GM18502 (cell line): ENCODE measurements around the gene RMDN2.
"Not testable (repeated sequence)": the region's sequence is repeated elsewhere in the genome, so short reads cannot be mapped to it uniquely, and the experiment has no call there.

Source experiments
- ATAC-seq: cut with Tn5 transposase; IDR thresholded peaks from one replicate; pipeline ENCODE4 v1.9.1; 2021; ENCODE audit warnings: mild to moderate bottlenecking; ENCODE audit not compliant: unreplicated experiment, poor library complexity

The RMDN2 gene

GRCh38 chr2:37926635-37927034 is 1.5 kb downstream of the RMDN2 start:
- ATAC-seq: no peak

- ATAC-seq: no peak
Measured at GRCh38 chr2:37928377-37928776, 3.3 kb downstream of the RMDN2 start.

DNA sequence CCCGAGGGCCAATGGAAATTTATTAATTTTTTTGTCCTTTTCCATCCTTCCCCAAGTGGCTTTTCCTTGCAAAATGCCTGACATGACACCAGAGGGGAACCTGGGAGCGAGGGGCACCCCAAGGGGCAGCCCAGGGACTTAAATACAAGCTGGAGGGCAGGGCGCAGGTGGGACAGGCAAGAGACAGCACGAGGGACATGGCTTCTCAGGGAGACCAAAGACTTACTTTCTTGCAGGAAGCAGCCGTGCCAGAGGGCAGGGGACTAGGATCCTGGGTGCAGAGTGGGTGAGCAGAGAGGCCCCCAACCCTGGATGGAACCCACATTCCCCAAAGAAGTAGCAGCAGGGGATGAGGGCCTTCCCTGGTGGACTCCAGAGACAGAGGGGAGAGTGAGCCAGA is 5.3 kb downstream of the RMDN2 start:
- ATAC-seq: not testable (repeated sequence)

GRCh38 chr2:37932873-37933272 is 7.8 kb downstream of the RMDN2 start:
- not testable (repeated sequence) for ATAC-seq

- ATAC-seq: peak; percentile 92
Measured at GRCh38 chr2:37934591-37935513, 9.8 kb downstream of the RMDN2 start.

DNA sequence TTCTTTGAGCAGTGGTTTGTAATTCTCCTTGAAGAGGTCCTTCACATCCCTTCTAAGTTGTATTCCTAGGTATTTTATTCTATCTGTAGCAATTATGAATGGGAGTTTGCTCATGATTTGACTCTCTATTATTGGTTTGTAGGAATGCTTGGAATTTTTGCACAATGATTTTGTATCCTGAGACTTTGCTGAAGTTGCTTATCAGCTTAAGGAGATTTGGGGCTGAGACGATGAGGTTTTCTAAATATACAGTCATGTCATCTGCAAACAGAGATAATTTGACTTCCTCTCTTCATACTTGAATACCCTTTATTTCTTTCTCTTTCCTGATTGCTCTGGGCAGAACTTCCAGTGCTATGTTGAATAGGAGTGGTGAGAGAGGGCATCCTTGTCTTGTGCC is 12.5 kb downstream of the RMDN2 start:
- ATAC-seq: not testable (repeated sequence)

GRCh38 chr2:37941267-37941666 is 16.2 kb downstream of the RMDN2 start:
- ATAC-seq: not testable (repeated sequence)

GRCh38 chr2:37944268-37944667 is 19.2 kb downstream of the RMDN2 start:
- no peak for ATAC-seq

- no peak for ATAC-seq
Measured at GRCh38 chr2:37947306-37947705, 22.2 kb downstream of the RMDN2 start.

GRCh38 chr2:37962018-37962739 is 37.1 kb downstream of the RMDN2 start:
- ATAC-seq: not testable (repeated sequence)

- not testable (repeated sequence) for ATAC-seq
Measured at GRCh38 chr2:37962740-37963121, 37.6 kb downstream of the RMDN2 start.

- ATAC-seq: not testable (repeated sequence)
Measured at GRCh38 chr2:37963901-37964300, 38.8 kb downstream of the RMDN2 start.

- ATAC-seq: no peak
Measured at GRCh38 chr2:37966326-37966725, 41.2 kb downstream of the RMDN2 start.

GRCh38 chr2:37969731-37970130 is 44.6 kb downstream of the RMDN2 start:
- no peak for ATAC-seq

GRCh38 chr2:37971971-37972370 is 46.9 kb downstream of the RMDN2 start:
- no peak for ATAC-seq

- no peak for ATAC-seq
Measured at GRCh38 chr2:37973615-37974353, 48.7 kb downstream of the RMDN2 start.

DNA sequence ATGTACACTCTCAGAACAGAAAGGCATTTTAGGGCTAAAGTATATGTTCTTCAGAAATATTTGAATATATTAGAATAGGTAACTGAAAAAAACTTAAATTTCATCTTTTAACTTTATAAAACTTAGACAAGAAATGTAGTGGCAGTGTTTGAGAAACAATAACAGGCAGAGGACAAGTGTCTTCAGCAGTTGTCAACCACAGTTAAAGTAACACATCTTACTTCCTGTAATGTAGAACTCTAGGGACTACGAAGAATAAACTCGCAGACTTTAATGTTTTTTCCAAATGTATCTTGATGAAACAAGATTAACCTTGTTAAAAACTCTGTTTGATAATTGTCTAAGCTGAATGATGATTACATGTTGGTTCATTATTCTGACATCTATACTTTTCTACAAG is 50.7 kb downstream of the RMDN2 start:
- no peak for ATAC-seq

DNA sequence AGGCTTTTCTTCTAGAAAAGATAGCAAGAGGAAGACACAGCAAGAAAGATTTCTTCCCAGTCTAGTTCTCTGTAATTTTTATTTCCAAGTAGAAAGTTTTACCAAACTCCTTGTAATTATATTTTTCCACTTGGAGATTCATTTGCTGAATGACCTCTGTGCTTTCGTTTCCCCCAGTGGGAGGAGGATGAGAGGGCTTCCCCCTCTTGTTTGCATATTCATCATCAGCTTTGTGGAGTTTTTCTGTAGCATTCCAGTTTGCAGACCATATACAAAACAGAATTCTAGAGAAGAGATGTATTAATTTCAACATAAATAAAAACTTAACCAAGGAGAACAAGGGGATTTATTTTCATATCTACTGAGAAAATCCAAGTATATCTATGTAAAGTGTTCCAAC is 51.3 kb downstream of the RMDN2 start:
- no peak for ATAC-seq

DNA sequence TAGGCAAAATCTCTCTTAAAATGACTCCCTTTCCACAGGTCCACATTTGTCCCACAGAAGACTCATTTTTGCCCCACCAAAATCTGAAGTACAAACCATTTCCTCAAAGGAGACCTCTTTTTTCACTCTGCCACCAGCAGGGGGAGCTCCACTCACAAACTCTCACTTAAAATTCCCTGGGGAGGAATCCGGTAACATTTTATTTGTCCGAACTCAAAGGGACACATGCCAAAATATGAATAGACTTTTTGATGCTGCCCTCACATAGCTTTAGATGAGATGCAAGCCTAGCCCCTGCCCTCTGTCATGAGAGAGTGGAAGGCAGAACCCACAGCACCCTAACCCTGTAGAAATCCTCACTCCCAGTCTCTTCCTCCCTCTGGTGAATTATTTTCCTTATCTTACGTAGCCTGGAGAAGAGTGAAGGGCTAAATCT is 57.1 kb downstream of the RMDN2 start:
- no peak for ATAC-seq

GRCh38 chr2:37982847-37983246 is 57.8 kb downstream of the RMDN2 start:
- ATAC-seq: no peak

DNA sequence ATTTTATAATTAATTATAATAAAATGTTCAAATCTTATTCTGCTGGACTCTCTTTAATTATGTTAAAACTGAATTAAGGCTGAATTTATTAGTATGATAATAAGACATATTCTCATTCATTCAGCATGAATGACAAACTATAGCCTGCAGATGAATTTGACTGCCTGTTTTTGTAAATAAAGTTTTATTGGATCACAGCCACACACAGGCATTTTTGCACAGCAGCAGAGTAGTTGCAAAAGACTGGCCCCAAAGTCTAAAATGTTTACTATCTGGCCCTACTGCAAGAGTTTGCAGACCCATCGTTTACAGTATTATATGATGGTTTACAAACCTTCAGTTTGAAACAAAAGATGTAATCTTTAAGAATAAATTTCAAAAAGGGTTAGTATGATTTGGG is 58.6 kb downstream of the RMDN2 start:
- no peak for ATAC-seq
